GM19397 (cell line): ENCODE data around the gene PTPRG.
"Not testable (repeated sequence)": the region's sequence is repeated elsewhere in the genome, so short reads cannot be mapped to it uniquely, and the experiment has no call there.

Source experiments
- ATAC-seq: cut with Tn5 transposase; IDR thresholded peaks from one replicate; pipeline ENCODE4 v1.9.1; 2021; ENCODE audit warnings: mild to moderate bottlenecking, moderate library complexity; ENCODE audit not compliant: unreplicated experiment

Gene PTPRG

DNA sequence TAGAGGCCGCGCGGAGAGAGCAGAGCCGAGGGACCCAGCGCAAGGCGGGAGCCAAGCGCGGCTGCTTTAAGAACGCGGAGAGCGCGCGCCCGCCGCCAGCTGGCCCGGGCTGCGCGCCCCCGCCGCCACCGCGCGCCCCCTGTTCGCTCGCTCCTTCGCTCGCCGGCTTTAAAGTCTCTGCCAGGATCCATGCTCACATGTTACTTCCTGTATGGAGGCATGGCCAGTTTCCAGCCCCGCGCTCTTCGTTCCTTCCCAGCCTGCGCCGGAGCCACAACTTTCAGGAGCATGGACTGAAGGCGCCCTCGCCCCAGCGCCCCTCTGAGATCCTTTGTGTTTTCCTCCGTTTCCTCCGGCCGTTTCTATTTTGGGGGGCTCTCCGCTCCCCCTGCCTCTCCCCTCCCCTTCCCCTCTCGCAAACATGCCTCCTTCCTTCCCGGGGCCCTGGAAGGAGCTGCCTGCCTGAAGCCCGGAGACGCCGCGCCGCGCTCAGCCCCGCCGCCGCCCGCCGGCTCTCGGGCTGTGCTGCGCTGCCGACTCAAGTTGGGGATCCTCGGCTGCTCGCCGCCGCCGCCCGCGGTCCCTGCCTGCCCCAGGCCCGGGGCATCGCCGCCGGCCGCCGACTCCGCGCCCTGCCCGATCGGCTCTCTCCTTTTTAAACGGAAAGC, at the start of gene PTPRG:
Gene PTPRG, plus strand, starts transcription at position 198 of the 668 bp plus-strand sequence. CDS start 717 bp downstream, outside the sequence.
- peak; percentile 58 for ATAC-seq

DNA sequence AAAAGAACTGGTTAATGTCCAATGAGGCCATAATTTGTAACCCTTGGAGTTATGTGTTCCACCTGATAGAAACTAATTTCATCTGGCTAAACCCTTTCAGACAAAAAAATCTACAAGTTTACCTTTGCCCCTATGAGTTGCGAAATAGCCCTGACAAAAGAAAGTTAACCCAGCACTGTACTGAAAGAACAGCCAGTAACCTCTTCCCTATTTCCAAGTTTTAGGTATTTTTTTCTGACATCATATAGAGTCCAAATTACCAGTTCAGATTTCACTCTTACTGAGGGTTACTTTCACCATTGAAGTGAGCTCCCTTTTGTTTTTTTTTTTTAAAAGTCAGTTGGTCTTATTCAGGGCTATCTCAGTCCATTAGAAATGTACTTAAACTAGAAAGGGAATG, 42.8 kb upstream of the PTPRG start:
- ATAC-seq = no peak

DNA sequence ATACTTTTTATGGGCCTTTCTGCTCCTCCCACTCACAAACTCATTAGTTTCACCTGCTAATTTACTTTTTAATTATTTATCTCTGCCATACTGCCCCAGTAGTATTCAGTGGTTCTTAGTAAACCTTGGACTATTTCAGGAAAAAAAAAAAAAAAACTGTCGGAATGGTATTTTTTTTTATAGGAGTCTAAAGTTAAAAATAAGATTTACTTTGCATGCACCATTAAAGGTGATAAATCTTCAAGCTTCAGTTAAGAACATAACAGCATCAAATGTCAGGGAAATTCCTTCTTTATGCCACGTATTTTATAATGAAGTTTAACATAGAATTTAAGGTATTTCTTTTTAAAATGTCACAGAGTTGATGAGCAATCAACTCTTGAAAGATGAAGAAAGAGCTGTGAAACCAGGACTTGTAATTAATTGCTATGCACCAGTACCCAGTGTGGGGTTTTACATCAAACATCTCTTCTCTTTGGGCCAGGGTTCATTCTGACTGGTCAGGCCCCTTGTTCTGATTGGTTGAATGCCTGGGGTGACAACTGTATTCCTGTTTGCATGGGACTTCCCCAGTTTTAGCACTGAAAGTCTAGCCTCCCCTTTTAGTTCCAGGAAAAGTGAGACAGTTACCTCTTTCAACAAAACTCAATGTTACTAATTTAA, 40.3 kb upstream of the PTPRG start:
- peak; percentile 94 for ATAC-seq

DNA sequence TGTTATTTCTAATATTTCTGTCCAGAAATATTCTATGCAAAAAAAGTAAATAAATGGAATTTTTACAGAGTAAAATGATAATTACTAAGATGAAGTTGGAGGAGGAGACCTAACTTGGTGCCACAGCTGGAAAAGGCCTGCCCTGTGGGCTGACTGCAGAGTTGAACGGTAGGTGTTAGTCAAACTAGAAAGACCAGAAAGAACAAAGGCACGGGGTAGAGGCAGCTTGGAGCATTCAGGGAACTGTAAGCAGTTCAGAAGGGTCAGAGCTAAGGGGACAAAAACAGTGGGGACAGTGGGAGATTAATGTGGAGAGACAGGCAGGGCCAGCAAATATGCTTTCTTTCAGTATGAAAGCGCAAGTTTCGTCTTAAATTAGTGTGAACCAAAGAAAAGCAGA, 39.3 kb upstream of the PTPRG start:
- ATAC-seq = no peak

DNA sequence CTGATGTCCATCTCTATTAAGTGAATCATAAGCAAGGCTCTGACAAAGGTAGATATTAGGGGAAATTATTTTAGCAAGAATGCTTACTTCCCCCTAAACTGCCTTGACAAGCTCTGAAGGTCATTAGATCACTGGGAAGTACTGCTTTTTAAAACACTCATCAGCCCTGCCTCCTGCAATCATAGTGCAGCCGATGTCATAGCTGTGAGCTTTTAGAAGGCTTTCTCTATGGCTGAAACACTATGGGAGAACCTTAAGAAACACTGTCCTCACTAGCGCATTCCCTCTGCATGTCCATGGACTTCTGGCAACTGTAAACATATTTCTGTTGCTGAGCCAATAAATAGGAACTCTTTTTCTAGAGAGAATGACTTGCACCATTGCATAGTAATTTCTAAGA, 38.7 kb upstream of the PTPRG start:
- no peak for ATAC-seq

DNA sequence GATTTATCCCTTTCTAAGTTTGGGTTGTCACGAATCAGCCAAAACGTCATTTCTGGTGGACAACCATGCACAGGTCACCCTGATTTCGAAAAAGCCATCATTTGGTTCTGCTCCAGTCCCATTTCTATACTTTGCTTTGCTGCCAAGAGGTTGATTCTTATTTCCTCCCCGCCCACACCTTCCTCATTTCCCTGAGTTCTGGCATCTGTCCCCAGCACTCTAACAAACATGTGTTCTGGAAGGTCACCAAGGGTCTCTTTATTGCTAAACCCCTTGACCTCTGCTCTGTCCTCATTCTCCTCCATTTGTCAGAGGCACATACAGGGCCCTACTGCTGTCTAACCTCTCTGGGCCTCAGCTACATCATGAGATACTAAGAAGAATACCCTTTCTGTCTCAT, 36.4 kb upstream of the PTPRG start:
- ATAC-seq = no peak

DNA sequence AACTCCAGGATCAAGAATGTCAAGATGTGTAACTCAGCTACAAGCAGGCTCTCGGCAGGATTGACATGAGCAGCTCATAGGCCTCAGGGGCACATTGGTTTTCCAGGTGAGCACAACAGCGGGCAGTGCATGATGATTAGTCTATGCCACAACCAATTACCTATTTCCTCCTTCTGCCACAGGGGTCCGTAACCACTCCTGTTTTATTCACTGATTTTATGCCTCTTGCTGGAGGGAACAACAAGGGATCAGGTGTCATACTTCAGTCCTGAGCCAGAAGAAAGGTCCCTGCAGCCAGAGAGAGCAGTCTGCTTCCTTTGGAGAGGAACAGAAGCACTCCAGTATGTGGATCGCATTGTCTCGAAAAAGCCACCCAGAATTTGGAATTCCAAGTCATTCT, 35.1 kb upstream of the PTPRG start:
- no peak for ATAC-seq

DNA sequence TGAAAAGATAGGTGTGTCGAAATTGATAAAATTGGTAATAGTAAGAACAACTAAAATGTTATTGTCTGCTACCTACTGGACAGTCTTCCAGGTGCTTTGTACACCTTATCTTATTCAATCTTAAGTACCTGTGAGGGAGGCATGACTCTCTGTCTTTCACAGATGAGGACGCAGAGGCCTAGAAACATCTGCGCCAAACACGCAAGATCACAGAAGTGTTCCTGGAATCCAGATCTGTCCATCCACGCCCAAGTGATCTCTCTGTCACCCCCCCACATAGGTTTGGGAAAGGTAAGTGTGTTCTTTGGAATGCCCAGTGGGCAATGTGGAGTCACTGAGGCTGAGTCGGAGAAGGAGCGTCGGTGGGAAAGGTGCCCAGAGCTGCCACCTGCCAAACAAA, 34.4 kb upstream of the PTPRG start:
- no peak for ATAC-seq

DNA sequence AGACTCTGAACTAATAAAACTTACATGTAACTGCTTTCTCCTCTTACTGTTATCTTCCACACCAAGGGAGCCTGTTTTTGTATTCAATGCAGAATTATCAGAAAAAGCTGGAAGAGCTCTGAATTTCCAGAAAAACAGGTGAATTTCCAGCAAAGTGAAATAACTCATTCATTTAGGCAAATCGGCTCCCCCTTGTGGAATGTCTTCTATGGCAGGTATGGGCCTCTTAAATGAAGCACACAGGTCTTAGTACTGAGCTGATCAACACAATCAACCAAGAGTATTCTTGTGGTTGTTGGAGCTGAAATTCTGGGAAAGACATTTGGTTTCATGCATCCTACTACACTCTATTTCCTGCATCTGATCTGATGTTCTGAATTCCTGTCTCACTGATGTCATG, 31.0 kb upstream of the PTPRG start:
- ATAC-seq = no peak

DNA sequence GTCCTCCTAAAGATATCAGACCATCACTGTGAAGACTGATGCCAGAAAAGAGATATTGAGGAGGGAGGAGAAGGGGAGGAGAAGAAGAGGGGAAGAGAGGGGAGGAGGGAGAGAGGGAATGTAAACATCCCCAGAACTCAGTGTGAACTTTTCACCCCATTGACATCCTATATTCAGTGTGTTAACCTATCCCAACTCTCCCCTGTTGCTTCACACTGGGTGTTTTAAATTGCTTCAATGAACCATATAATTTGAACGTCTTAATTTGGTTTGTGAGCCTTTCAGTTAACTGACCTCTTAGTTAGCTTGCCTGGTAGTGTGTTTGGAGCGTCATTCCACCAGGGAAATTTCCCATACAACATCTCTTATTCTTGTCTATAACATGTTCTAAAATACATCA, 29.8 kb upstream of the PTPRG start:
- ATAC-seq = no peak

DNA sequence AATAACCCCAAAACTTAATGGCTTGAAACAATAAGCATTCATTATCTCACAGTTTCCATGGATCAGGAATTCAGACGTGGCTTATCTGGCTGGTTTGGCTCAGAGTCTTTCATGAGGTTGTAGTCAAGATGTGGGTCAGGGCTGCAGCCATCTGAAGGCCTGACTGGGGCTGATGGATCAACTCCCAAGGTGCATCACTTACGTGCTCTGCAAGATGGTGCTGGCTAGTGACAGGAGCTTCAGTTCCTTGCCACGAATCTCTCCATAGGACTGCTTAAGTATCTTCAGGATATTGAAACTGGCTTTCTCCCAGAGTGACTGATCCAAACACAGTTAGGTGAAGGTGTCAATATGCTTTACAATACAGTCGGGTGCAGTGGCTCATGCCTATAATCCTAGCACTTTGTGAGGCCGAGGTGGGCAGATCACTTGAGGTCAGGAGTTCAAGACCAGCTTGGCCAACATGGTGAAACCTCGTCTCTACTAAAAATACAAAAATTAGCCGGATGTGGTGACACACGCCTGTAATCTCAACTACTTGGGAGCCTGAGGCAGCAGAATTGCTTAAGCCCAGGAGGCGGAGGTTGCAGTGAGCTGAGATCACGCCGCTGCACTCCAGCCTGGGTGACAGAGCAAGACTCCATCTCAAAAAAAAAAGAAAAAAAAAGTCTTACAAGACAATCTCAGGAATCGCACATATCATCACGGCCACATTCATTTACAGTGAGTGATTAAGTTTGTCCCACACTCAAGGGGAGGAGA, 28.5 kb upstream of the PTPRG start:
- ATAC-seq = no peak

DNA sequence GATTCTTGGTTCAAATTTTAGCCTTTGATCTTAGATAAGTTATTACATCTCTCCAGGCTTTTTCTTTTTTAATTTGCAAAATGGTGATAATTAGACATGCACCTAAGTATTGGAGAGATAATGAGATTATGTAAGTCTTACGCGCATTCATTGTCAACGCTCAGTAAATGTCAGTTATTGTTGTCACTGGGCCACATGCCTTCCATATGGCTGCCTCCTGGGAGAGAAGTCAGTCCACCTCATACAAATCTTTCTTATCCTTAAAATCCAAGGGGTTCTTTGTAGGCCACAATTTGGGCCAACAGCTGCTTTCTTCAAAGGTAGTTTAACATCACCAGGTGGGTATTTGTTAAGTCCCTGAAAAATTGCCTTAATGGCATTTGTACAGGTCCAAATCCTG, 25.5 kb upstream of the PTPRG start:
- no peak for ATAC-seq

DNA sequence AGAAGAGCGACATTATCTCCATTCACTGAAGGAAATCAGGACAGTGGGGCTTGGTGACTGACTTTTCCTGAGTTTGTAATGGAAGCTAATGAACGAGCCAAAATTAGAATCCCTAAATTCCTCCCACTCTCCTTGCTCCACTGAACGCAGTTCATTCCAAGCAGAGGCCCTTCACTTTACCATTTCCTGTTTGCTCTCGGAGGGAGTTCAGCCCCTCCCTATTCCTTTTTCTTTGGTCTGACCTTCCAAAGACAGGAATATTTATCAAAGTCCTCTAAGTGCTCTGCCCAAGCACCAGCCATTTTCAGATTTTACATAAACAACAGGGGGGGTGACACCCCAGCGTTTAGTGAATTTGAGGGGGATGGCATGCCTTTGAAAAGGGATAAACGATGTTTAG, 24.0 kb upstream of the PTPRG start:
- ATAC-seq = no peak

DNA sequence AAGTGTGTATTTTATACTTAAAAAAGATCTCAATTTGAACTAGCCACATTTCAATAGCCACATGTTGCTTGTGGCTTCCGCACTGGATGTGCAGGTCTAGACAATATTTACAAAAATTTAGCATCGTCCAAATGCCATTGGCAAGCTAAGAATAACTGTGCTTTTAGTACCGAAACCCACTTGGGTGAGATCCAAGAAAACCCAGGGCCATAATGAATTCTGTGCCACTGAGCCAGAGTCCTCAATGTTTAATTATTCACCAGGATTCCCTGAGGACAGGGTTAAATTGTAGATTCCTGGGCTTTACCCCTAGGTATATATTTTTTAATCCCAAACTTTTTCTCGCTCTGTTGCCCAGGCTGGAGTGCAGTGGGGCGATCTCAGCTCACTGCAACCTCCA, 22.9 kb upstream of the PTPRG start:
- ATAC-seq = no peak

DNA sequence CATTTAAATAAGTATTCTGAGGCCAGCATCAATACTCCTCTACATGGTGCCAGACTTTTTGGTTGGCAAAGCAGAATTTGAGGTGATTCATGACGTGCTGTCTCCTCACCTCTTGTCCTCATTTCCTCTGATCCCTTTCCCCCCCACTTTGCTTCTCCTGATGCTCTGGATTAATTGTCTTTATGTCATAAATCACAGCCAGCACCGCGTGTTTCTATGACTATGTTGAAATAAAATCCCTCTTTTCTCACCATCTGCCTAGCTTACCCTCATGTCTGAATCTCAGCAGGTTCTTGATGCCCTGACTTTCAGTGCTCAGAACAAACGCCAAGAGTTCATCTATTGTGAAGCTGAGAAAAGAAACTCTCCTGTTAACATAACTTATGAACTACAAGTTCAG, 19.7 kb upstream of the PTPRG start:
- no peak for ATAC-seq

DNA sequence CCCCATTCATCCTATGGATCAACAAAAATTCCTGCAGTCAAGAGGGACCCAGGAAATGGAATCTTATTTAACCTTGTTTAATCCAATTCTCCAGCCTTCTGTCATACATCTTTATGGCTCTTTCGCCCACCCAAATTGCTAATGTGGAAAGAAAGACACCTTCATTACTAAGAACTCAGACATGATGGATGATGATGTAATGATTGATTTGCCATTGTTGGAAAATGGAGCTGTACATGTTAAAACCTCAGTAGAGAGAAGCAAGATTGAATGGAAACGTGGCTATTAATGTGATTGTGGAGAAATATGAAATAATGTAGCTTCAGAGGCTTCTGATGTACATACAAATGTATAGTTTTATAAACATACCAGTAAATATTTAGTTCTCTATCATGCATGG, 15.7 kb upstream of the PTPRG start:
- ATAC-seq = no peak

DNA sequence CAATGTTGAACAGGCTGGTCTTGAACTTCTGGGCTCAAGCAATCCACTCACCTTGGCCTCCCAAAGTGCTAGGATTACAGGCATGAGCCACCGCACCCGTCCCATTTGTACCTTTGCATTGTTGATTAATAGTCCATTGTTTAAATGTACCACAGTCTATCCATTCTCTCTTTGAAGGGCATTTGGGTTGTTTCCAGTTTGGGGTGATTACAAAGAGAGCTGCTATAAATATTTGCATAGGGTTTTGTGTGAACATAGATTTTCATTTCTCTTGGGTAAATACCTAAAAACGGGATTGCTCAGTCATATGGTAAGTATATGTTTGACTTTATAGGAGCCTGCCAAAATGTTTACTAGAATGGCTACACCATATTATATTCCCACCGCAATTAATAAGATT, 13.7 kb upstream of the PTPRG start:
- no peak for ATAC-seq

DNA sequence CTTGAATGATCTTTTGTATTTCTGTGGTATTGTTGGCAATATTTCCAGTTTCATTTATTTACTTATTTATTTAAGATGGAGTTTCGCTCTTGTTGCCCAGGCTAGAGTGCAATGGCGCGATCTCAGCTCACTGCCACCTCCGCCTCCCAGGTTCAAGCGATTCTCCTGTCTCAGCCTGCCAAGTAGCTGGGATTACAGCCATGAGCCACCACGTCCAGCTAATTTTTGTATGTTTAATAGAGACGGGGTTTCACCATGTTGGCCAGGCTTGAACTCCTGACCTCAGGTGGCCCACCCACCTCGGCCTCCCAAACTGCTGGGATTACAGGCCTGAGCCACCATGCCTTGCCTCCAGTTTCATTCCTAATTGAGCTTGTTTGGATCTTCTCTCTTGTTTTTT, 8.7 kb upstream of the PTPRG start:
- ATAC-seq = not testable (repeated sequence)

DNA sequence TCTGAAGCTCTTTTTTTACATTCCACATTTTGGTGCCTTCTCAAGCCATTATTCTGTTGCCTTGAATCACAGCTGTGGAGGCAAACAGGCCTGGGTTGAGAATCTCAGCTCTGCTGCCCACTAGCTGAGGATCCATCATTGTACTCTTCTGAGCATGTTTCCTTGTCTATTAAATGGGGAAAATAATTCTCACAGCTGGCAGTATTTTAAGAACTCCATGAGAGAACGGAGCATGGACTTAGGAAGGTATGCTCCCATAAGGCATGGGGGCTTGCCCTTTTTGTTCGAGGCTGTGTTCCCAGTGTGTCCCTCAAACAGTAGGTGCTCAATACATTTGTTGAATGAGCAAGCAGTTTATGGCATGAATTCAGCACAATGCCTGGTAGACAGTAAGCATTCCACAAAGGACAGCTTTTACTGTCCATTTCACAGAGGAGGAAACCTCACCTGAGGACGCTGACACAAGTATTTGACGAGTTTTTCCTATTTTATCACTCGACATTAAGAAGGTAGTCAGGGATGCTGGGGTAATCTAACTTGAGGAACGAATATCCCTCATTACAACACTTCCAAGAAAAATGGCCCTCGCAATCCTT, 2.1 kb upstream of the PTPRG start:
- ATAC-seq = no peak

DNA sequence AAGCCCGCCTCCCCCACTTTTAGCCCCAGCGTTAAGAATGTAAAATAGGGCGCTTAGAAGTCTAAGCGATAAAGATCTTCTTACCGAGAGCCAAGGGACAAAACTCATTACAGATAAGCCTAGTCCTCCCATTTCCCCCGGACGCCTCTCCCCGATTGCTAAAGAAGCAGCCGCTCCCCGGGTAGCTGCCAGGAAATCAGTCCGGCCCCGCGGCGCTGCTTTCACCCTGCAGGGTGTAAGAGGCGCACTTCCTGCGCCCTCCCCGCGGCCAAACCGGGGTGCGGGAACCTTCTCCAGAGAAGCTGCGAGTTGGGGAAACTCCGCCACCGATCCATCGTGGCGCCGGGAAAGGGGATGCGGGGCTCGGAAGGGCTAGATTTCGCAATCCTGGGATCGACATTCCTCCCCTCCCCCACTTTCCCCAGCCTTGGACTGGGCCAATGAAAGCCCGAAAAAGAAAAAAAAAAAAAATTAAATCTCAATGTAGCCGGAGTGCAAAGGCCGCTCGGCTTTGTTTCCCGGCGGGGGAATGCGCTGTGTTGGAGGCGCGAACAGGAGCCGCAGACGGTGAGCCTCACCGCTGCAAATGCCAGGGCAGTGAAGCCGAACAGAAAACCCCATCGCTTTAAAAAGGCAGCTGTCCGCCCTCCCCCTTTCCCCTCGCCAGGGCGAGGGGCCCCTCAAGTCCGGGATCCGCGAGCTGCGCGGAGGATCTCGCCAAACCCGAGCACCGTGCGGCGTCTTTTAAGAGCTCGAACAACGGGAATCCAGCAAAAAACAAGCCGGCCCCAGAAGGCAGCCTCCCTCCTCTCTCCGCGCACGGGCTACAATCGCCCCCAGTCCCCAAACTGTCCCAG, 626 bp upstream of the PTPRG start:
- peak; percentile 47 for ATAC-seq
